ENCODE measurements around the gene XRRA1. TPM values are rescaled to one million over a fixed set of nuclear protein-coding genes. Genes with fewer than 3 reads are reported as not detected.

XRRA1 gene, protein sequence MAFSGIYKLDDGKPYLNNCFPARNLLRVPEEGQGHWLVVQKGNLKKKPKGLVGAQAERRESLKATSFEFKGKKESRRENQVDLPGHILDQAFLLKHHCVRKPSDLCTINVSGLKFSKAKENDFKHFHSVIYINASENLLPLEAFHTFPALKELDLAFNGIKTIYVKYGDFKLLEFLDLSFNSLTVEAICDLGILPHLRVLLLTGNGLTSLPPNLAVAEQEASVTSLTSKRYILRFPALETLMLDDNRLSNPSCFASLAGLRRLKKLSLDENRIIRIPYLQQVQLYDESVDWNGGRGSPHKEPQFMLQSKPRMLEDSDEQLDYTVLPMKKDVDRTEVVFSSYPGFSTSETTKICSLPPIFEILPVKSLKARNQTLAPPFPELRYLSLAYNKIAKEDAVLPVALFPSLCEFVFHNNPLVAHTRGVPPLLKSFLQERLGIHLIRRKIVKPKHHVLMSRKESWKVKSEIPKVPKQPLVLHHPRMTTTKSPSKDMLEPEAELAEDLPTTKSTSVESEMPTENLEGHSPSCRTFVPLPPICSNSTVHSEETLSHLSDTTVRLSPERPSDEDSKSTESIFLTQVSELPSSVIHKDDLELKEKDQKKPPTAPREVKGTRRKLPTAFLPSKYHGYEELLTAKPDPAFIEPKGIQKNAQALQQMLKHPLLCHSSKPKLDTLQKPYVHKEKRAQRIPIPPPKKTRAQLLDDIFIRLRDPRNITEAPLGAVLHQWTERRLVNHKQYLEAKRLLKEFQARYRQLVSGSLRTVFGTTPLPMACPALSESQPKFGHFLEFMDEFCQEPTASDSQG
- total RNA-seq (2016; rRNA removed; fragmentation: Illumina TruSeq; extraction: Trizol) (9.9 and 10.5 TPM in 2 replicates), polyA plus RNA-seq (2011; rRNA removed) (7.6 and 8.4 TPM in 2 replicates), polyA minus RNA-seq (2011; rRNA and poly(A)+ RNA removed; ENCODE audit: low replicate concordance) (26.3 and 30.3 TPM in 2 replicates), Bru-seq, nascent RNA (percentile 60 among the genes with signal in this experiment), BruChase-seq, experiment 1, labeled RNA remaining after a 6-hour chase (percentile 53 among the genes with signal in this experiment), BruChase-seq, experiment 2, labeled RNA remaining after a 2-hour chase (percentile 61 among the genes with signal in this experiment)
- 2.4 and 2.9 TPM in 2 replicates for total RNA-seq (2016; cell fraction: cytosol; rRNA removed; fragmentation: Illumina TruSeq; extraction: Trizol; ENCODE audit: low read depth)
- total RNA-seq (2016; cell fraction: insoluble cytoplasmic fraction; rRNA removed; fragmentation: Illumina TruSeq; extraction: Trizol): 8.8 and 9.7 TPM in 2 replicates
- 3.8 and 4.3 TPM in 2 replicates for total RNA-seq (2016; cell fraction: membrane; rRNA removed; fragmentation: Illumina TruSeq; extraction: Trizol)
- total RNA-seq (2016; cell fraction: nucleus; rRNA removed; fragmentation: Illumina TruSeq; extraction: Trizol): 29.9 and 30.0 TPM in 2 replicates
- polyA plus RNA-seq (2011; cell fraction: cytosol; rRNA removed): 4.8 and 5.6 TPM in 2 replicates
- polyA plus RNA-seq (2011; cell fraction: nucleus; rRNA removed): 15.9 and 16.0 TPM in 2 replicates
- polyA plus RNA-seq (2012): 5.4 and 6.6 TPM in 2 replicates
- 0.66 and 0.75 TPM in 2 replicates for polyA plus RNA-seq (2016; cell fraction: cytosol; fragmentation: Illumina TruSeq; extraction: Trizol; ENCODE audit: low read depth)
- 5.8 and 6.5 TPM in 2 replicates for polyA plus RNA-seq (2016; cell fraction: insoluble cytoplasmic fraction; fragmentation: Illumina TruSeq; extraction: Trizol; ENCODE audit: low read depth)
- polyA plus RNA-seq (2016; cell fraction: membrane; fragmentation: Illumina TruSeq; extraction: Trizol; ENCODE audit: low read depth): 1.5 and 2.4 TPM in 2 replicates
- 9.2 and 9.4 TPM in 2 replicates for polyA plus RNA-seq (2016; cell fraction: nucleus; fragmentation: Illumina TruSeq; extraction: Trizol; ENCODE audit: insufficient read depth, low read depth)
- 7.6 and 11.7 TPM in 2 replicates for polyA minus RNA-seq (2011; cell fraction: cytosol; rRNA and poly(A)+ RNA removed)
- polyA minus RNA-seq (2011; cell fraction: nucleus; rRNA and poly(A)+ RNA removed): 43.0 and 48.2 TPM in 2 replicates
- long read RNA-seq, experiment 1, partial matches to known transcripts: 0 of 13 reads
- long read RNA-seq, experiment 1, other reads (novel, unspliced or antisense): 13 of 13 reads
- long read RNA-seq, experiment 2, partial matches to known transcripts: 2 of 14 reads
- long read RNA-seq, experiment 2, other reads (novel, unspliced or antisense): 11 of 14 reads

DNA sequence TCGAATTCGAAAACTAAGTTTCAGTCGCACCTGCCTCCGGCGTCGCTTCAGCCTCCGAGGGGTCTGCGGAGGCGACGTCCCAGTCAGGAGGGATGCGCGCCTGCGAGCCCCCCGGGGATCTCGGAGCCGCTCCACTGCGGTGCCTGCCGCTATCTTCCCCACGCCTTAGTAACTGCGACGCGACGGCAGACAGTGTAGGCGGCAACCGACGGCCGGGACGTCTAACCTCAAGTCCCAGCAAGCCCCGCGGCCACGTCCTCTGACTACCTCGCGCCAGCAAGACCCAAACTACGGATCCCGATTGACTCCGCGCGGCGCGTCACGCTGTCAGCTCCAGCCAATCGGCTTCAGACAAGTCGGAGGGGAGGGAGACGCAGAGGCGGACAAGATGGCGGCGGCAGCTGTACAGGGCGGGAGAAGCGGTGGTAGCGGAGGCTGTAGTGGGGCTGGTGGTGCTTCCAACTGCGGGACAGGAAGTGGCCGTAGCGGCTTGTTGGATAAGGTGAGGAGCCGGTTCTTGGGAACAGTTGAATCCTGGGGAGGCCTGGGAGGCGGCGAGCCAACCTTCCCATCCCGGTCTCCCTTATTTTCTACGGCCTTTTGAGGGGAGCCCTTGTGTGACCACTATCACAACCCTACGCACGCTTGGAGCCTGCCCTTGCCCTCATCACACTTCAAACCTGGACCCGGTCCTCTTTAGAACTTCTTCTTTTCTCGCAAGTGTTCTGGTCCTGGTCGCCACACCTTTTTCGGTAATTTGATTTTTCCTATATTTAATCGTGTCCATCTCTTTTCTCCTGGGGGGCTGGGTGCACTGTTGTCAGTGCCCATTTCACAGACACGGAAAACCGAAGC is at the start of gene XRRA1, which contains the start of gene SPCS2:
Gene XRRA1 (minus strand): TSS at position 194 of the 855 bp plus-strand sequence. CDS start 8,213 bp downstream, outside the sequence.
Gene SPCS2 (plus strand): TSS at position 369 of the 855 bp plus-strand sequence. CDS start 20 bp downstream, at position 389.
- BruUV-seq (replicated peaks): TSS peak; percentile 76
- peak within 1 kb of the TSS; percentile 91 to 98 (median 97) for H3K4me3 ChIP-seq (replicated peaks in 1 of 3; ENCODE audit: insufficient read depth in 1 of 3, low read depth in 2 of 3, low read length in 3 of 3)
- H3K4me1 ChIP-seq (ENCODE audit: insufficient read depth, low read length): peaks cover 45% of the 10 kb centered on the region
- peaks cover 8% of the 10 kb centered on the region for H4K20me1 ChIP-seq (ENCODE audit: insufficient read depth, low read length)
- FAIRE-seq (peak; percentile 91), DNase-seq (ENCODE audit: low spot score) (peak; percentile 95), ATAC-seq (peak; percentile 99)
- peak within 1 kb of the TSS; percentile 81 for H3K27ac ChIP-seq (ENCODE audit: extremely low read length, insufficient read depth, low read length)
- intact Hi-C loops (cut with micrococcal nuclease; ENCODE audit: unreplicated experiment): loop anchor here (1.0 kb wide), 1 partner anchor 39 kb away; the partner anchor contains the start of gene NEU3
- H3K79me2 ChIP-seq (ENCODE audit: insufficient read depth, low read length): peaks cover 62% of the 10 kb centered on the region
- peak within 1 kb of the TSS; percentile 96 for H3K9ac ChIP-seq (ENCODE audit: insufficient read depth, low read depth, low read length)
- H2AFZ ChIP-seq (ENCODE audit: low read length): peak within 1 kb of the TSS; percentile 96
- in situ Hi-C loops (cut with HindIII; ENCODE audit: extremely low pct_ligation_motif_present, low pct_unique_long_range_greater_than_20kb): no loop called here
- H3K4me2 ChIP-seq (ENCODE audit: low read depth, low read length): peak within 1 kb of the TSS; percentile 82
- H3K27me3 ChIP-seq (ENCODE audit: control insufficient read depth in 1 of 2, insufficient read depth in 2 of 2, low read length in 2 of 2): no peaks in the 10 kb centered on the region; a peak in 1 of 5 replicates
- H3K9me3 ChIP-seq (ENCODE audit: low read length): no peaks in the 10 kb centered on the region
- ChIA-PET POLR2A (interaction anchor here (0.6 to 2.0 kb wide), 6 partner anchors 9 to 278 kb away, joined by 3 to 8 read pairs (median 4); partner anchors contain the start of gene NEU3), CTCF (ENCODE audit: low intra/inter-chr PET ratio, low total read pairs) (no interaction called here)
- 1% methylated on average over 32 of the region's 67 CpGs for WGBS (ENCODE audit: low lambda C conversion rate)
- H3K36me3 ChIP-seq (replicated peaks in 1 of 2; ENCODE audit: control insufficient read depth in 1 of 2, insufficient read depth in 2 of 2, low read length in 2 of 2): peaks cover under 1 to 10% of the 10 kb centered on the region in 2 experiments; a peak in 4 of 5 replicates
- TF ChIP-seq MATR3 (CRISPR knock-in tag; IDR thresholded peaks at IDR 0.05) (no peak), FOXA3 (CRISPR knock-in tag; IDR thresholded peaks at IDR 0.05) (peak; percentile 64), ESRRA (CRISPR knock-in tag; IDR thresholded peaks at IDR 0.05; ENCODE audit: low read depth) (peak; percentile 77; the same call in 1 of the 2 replicates), ZIK1 (CRISPR knock-in tag; IDR thresholded peaks at IDR 0.05; ENCODE audit: borderline replicate concordance, low read depth) (0 out of 2 replicates have a peak, but pooled peaks have one; percentile 28)
- TF ChIP-seq, protein P1, sequence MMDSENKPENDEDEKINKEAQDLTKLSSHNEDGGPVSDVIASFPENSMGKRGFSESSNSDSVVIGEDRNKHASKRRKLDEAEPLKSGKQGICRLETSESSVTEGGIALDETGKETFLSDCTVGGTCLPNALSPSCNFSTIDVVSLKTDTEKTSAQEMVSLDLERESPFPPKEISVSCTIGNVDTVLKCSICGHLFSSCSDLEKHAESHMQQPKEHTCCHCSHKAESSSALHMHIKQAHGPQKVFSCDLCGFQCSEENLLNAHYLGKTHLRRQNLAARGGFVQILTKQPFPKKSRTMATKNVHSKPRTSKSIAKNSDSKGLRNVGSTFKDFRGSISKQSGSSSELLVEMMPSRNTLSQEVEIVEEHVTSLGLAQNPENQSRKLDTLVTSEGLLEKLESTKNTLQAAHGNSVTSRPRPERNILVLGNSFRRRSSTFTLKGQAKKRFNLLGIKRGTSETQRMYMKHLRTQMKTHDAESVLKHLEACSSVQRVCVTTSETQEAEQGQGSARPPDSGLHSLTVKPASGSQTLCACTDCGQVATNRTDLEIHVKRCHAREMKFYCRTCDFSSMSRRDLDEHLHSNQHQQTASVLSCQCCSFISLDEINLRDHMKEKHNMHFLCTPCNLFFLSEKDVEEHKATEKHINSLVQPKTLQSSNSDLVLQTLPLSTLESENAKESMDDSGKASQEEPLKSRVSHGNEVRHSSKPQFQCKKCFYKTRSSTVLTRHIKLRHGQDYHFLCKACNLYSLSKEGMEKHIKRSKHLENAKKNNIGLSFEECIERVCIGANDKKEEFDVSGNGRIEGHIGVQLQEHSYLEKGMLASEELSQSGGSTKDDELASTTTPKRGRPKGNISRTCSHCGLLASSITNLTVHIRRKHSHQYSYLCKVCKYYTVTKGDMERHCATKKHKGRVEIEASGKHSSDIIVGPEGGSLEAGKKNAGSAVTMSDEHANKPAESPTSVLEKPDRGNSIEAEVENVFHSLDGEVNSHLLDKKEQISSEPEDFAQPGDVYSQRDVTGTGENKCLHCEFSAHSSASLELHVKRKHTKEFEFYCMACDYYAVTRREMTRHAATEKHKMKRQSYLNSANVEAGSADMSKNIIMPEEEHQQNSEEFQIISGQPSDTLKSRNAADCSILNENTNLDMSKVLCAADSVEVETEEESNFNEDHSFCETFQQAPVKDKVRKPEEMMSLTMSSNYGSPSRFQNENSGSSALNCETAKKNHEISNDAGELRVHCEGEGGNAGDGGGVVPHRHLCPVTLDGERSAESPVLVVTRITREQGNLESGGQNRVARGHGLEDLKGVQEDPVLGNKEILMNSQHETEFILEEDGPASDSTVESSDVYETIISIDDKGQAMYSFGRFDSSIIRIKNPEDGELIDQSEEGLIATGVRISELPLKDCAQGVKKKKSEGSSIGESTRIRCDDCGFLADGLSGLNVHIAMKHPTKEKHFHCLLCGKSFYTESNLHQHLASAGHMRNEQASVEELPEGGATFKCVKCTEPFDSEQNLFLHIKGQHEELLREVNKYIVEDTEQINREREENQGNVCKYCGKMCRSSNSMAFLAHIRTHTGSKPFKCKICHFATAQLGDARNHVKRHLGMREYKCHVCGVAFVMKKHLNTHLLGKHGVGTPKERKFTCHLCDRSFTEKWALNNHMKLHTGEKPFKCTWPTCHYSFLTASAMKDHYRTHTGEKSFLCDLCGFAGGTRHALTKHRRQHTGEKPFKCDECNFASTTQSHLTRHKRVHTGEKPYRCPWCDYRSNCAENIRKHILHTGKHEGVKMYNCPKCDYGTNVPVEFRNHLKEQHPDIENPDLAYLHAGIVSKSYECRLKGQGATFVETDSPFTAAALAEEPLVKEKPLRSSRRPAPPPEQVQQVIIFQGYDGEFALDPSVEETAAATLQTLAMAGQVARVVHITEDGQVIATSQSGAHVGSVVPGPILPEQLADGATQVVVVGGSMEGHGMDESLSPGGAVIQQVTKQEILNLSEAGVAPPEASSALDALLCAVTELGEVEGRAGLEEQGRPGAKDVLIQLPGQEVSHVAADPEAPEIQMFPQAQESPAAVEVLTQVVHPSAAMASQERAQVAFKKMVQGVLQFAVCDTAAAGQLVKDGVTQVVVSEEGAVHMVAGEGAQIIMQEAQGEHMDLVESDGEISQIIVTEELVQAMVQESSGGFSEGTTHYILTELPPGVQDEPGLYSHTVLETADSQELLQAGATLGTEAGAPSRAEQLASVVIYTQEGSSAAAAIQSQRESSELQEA (CRISPR knock-in tag; IDR thresholded peaks at IDR 0.05; ENCODE audit: not compliant biosample characterization): no peak
